Rectal smooth muscle tissue (tissue), 1 donor: ENCODE data around the gene MAP2K5.

ENCODE experiments used
- H3K27ac ChIP-seq: one replicate; pipeline ENCODE4 v1.7.0; 2013; ENCODE audit warnings: low read depth, low read length, inconsistent platforms
- H3K27me3 ChIP-seq: one replicate; pipeline ENCODE4 v1.7.0; 2013; ENCODE audit warnings: low read length; ENCODE audit not compliant: control insufficient read depth, insufficient read depth
- H3K36me3 ChIP-seq: one replicate; pipeline ENCODE4 v1.7.0; 2013; ENCODE audit warnings: low read length; ENCODE audit not compliant: control insufficient read depth, insufficient read depth
- H3K4me1 ChIP-seq: one replicate; pipeline ENCODE4 v1.7.0; 2013; ENCODE audit warnings: low read length; ENCODE audit not compliant: control insufficient read depth, insufficient read depth
- H3K4me3 ChIP-seq: one replicate; pipeline ENCODE4 v1.7.0; 2013; ENCODE audit warnings: low read length
- H3K9ac ChIP-seq: one replicate; pipeline ENCODE4 v1.7.0; 2013; ENCODE audit warnings: low read length

The MAP2K5 gene

GRCh38 chr15:67855842-67856241, 313.3 kb downstream of the MAP2K5 start:
- peak overlapping the region; percentile 24 for H3K27ac ChIP-seq

More at GRCh38 chr15:67855842-67856241, 313.3 kb downstream of the MAP2K5 start:
- H3K9ac ChIP-seq, result no peak overlapping the region
- no peak overlapping the region for H3K4me3 ChIP-seq
- H3K27me3 ChIP-seq, result no peaks in the 10 kb centered on the region
- H3K4me1 ChIP-seq, result no peaks in the 10 kb centered on the region
- H3K36me3 ChIP-seq, result no peaks in the 10 kb centered on the region
